GM18498 (cell line): Measurements from ENCODE around the gene CACNA2D3.
"Not testable (repeated sequence)": the region's sequence is repeated elsewhere in the genome, so short reads cannot be mapped to it uniquely, and the experiment has no call there.

ENCODE experiments used
- ATAC-seq: cut with Tn5 transposase; IDR thresholded peaks from one replicate; pipeline ENCODE4 v1.9.1; 2021; ENCODE audit warnings: mild to moderate bottlenecking, moderate library complexity; ENCODE audit not compliant: unreplicated experiment

CACNA2D3 gene

DNA sequence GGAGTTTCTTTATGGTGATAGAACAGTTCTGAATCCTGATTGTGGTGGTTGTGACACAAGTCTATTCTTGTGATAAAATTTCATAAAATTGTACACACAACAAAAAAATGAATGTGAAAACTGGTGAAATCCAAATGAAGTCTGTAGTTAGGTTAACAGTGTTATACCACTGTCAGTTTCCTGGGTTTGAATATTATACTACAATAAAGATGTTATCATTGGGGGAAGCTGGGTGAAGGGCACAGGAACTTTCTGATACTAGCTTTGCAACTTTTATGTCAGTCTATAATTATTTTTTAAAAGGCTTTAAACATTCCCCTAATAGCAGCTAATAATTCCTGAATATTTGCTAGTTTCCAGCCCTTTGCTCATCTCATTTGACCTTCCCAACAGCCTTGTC lies 485.7 kb downstream of the CACNA2D3 start:
- no peak for ATAC-seq

- ATAC-seq, result no peak
Observed at GRCh38 chr3:54619053-54619452, 496.7 kb downstream of the CACNA2D3 start.

DNA sequence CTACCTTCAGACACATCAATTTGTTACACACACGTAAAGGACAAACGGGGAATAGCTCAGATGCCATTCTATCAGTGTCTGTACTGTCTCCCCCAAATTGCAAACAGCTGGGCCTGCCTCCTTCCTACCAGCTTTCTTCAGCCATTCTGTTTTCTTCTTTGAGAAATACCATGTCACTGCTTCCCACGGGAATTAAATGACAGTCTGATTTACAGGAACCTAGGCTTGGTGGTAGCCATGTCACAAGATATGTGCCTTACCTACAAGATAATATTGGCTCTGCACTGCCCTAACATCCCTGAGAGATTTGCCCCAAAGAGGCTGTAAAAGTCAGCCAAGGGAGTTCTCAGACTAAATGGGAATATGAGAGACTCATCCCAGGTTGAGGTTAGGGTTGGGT lies 497.2 kb downstream of the CACNA2D3 start:
- ATAC-seq, result no peak

DNA sequence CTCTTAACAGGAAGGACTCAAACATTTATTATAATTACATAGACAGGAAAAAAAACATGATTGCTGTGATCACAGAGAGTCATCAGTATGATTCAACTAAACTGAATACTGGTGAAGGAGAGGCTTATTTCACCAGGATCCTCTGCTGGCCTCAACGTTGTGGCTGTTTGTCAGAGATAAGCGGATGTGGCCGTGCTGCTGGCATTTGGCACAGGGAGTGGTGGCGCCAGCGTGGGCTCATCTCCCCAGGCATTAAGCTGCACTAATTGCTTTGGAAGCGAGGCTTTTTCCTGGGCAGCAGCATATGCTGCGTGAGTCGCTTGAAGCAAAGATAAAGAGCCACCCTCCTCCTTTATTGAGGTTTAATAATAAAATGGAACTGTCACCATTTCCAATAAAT lies 498.8 kb downstream of the CACNA2D3 start:
- ATAC-seq, result no peak

DNA sequence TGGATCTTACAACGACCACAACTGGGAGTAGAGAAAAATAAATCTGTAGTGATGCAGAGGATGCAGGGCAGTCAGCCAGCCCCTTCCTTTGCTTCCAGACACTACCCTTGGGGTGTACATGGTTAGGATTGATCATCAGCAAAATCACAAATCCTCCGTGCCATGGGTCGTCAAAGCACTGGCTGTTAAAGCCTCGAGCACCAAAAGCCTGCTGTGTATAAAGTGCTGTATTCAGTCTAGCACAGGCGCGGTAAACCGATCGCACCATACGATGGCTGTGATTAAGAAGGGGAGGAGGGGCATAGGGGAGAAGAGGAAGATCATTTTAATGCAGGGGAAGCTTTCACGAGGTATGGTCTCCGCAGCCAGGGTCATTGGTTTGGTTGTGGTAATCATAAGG lies 500.3 kb downstream of the CACNA2D3 start:
- no peak for ATAC-seq

DNA sequence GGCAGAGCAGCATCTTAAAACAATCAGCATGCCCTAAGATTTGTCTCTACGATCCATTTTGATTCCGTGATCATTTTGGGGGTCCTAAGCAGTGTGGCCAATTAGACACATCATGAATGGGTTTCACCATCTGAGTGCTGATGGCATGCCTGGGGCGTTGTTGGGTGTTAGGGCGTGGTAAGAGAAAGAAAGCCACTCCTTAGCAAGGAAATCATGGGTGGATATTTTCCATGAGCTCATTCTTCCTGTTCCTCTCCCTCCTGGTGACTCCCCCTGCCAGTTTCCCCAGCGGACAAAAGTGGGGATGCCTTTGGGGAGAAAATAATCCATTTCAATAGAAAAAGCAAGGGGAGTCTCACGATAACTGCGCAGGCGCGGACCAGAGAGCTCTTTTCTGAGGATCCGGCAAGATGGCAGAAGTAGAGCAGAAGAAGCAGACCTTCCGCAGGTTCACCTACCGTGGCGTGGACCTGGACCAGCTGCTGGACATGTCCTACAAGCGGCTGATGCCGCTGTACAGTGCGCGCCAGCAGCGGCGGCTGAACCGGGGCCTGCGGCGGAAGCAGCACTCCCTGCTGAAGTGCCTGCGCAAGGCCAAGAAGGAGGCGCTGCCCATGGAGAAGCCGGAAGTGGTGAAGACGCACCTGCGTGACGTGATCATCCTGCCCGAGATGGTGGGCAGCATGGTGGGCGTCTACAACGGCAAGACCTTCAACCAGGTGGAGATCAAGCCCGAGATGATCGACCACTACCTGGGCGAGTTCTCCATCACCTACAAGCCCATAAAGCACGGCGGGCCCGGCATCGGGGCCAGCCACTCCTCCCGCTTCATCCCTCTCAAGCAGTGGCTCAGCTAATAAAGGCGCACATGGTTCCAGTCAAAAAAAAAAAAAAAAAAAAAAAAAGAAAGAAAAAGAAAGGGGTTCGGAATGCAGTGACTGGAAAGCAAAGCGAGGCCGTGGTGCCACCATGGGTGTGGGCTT lies 503.7 kb downstream of the CACNA2D3 start:
- no peak for ATAC-seq

DNA sequence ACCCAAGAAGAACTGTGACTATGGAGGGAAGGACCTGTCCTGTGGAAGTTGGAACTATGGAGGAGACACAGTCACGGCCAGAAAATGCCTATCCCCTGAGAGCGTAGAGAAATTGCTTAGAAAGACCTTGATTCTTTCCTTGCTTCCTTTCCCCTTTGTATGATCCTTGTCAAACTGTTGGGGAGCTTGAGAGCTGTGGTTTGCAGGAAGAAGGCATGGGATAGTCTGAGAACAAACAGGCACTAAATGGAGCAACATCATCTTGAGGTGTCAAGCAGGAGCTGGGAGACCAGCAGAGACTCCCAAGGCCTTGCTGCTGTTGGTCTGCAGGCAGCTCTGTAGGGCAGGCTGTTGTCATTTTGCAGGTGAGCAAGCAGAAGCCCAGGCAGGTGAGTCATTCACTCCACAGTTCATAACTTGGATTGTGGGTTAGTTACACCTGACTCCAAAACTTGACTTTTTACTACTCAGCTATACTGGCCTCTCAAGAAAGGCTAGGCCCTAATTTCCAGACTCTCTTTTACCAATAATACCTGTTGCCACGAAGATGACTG lies 506.6 kb downstream of the CACNA2D3 start:
- ATAC-seq, result no peak

- ATAC-seq, result no peak
Observed at GRCh38 chr3:54630101-54630623, 507.8 kb downstream of the CACNA2D3 start.

GRCh38 chr3:54631001-54631400 lies 508.6 kb downstream of the CACNA2D3 start:
- ATAC-seq, result not testable (repeated sequence)

- no peak for ATAC-seq
Observed at GRCh38 chr3:54631516-54632325, 509.4 kb downstream of the CACNA2D3 start.

GRCh38 chr3:54632326-54632665 lies 509.9 kb downstream of the CACNA2D3 start:
- no peak for ATAC-seq

DNA sequence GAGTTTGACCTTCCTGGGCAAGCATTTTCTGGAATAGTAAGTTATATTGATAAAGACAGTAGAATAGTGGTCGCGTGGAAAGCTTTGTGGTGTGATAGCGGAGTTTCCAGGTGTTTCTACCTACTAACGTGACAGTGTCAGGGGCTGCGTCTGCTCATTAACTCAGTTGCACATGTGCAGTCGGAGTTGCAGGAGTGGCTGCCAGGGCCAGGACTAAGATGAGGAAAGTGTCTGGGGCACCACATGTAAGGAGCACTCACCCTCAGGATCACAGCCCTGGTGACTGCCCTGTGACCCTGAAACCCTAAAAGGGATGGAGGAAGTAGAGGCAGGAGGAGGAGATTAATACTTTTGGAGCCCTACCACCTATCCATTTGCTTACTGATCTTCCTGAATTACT lies 510.5 kb downstream of the CACNA2D3 start:
- ATAC-seq, result no peak

DNA sequence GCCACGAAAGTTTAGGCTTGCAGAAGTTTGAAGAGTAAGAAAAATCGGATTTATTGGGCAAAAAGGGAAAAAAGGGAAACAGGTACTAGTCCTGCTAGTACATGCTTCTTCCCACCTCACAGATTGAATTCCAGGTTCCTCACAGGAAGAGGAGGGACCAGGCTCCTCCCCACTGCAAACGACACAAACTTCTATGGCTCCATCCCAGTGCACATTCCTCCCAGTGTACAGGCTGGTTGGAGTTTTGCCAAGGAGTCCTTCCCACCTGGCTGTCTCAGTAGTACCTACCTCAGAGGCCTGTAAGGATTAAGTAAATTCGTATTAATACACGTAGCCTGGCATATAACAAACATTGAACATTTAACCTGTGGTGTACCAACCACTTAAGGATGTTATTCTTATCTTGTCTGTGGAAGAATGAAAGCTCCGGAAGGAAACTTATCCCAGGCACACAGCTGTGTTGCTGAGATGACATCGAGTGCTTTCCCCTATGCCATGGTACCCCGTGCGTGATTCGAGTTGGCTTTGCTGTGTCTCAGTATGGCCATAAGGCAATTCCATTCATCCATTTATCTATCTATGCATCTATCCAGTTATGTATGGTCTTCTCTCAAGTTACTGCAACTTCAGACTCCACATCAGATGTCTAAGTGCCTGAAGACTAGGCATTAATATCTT lies 511.2 kb downstream of the CACNA2D3 start:
- no peak for ATAC-seq

DNA sequence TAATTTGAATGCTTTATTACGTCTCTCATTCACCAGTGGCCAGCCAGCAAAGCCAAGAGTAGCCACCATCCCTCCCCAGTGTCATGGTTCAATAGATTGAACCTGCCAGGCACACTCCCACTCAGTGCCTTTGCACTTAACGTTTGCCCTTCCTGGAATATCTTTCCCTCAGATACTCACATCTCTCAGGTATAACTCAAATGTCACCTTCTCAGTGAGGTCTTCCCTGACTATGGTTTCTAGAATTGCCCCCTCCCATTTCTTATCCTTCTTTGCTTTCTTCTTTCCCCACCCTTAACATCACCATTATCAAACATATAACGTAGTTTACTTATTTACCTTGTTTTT lies 511.7 kb downstream of the CACNA2D3 start:
- ATAC-seq, result no peak

GRCh38 chr3:54639790-54640372 lies 517.5 kb downstream of the CACNA2D3 start:
- not testable (repeated sequence) for ATAC-seq

DNA sequence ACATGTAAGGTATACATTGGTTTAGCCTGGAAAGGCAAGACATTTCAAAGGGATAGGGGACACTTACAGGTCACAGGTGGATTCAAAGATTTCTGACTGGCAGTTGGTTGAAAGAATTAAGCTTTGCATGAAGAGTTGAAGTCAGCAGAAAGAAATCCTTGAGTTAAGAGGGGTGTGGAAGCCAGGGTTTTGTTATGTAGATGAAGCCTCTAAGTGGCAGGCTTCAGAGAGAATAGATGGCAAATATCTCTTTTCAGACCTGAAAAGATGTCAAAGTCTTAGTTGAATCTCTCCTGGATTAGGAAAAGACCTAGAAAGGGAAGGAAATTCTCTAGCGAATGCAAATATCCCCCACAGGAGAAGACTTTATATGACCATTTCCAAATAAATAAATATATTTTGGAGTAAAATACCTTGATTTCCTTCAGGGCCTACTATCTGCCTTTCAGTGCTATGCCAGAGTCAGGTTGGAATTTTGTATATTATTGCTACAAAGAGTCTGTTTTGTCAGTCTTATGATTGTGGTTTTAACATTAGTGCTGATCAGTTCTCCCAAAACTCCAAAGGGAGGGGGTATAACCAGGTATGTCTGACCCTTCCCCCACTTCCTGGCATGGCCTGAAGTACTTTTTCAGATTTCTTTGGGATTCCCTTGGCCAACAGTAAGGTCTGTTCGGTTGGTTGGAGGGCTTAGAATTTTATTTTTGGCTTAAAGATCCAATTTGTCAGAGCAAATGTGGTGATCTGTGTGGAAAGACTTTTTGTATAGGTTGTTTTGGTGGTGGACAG lies 519.1 kb downstream of the CACNA2D3 start:
- no peak for ATAC-seq

DNA sequence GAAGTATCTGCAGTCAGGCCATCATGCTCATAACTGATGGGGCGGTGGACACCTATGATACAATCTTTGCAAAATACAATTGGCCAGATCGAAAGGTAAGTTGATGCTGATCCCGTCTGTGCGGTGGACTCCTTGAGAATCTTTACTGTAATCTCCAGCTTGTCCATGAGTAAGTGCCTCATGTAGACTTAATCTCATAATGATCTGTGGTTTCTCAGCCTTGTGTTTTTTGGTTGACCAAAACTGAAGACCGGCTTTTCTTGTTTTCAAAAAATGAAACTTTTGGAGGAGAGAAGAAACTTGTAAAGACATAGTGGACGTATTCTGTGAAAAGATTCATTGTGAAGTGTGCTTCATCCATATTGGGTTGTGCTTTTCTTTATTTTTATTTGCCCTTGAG lies 519.8 kb downstream of the CACNA2D3 start:
- ATAC-seq, result no peak

DNA sequence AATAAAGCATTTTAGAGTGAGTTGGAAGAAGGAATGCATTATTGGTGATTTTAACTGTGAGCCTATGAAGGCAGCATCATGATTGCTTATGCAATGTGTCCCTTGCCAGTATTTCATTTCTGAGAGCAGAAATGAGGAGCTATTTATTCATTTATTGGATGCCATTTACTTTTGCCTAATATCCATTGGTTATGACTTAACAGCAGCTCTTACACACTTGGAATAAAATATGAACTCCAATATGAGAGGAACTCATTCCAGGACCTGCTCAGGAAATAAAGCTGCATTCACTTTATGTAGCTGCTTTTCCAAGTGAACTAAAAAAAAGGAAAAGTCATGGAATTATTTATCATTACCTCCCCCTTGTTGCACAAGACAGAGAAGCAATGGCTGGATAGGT lies 525.4 kb downstream of the CACNA2D3 start:
- no peak for ATAC-seq

DNA sequence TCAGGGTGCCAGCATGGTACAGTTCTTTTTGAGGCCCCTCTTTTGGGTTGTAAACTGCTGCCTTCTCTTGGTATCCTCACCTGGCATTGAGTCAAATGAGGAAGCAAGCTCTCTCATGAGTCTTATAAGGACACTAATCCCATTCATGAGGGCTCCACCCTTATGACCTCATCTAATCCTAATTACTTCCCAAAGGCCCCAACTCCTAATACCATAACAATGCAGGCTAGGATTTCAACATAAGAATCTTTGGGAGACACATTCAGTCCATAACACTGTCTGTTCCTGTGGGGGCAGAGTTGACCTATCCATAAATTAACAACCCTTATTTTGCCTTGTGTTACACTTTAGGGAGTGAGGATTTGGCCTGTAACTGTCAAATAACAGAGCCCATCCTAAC lies 527.2 kb downstream of the CACNA2D3 start:
- no peak for ATAC-seq
